ENCODE data around the gene PRICKLE2. TPM values are rescaled to one million over a fixed set of nuclear protein-coding genes. Genes with fewer than 3 reads are reported as not detected.

The PRICKLE2 gene
- total RNA-seq, 1 donor, result 0.63 TPM

GRCh38 chr3:64131725-64132469 lies 93.4 kb downstream of the PRICKLE2 start:
- H3K9me3 ChIP-seq (ENCODE audit: low read depth, low read length), result no peaks in the 10 kb centered on the region

GRCh38 chr3:64130436-64130835 lies 94.8 kb downstream of the PRICKLE2 start:
- Histone ChIP-seq H3K9me3 (ENCODE audit: low read depth, low read length) (no peaks in the 10 kb centered on the region), H3K4me1 (ENCODE audit: insufficient read depth, low read length) (no peaks in the 10 kb centered on the region), H3K27me3 (ENCODE audit: insufficient read depth, low read length) (no peaks in the 10 kb centered on the region), H3K4me3 (ENCODE audit: low read length) (no peak overlapping the region)

More at GRCh38 chr3:64131725-64132469, 93.4 kb downstream of the PRICKLE2 start:
- no peaks in the 10 kb centered on the region for H3K27me3 ChIP-seq (ENCODE audit: insufficient read depth, low read length)
- no peaks in the 10 kb centered on the region for H3K4me1 ChIP-seq (ENCODE audit: insufficient read depth, low read length)
- H3K4me3 ChIP-seq (ENCODE audit: low read length), result no peak overlapping the region

DNA sequence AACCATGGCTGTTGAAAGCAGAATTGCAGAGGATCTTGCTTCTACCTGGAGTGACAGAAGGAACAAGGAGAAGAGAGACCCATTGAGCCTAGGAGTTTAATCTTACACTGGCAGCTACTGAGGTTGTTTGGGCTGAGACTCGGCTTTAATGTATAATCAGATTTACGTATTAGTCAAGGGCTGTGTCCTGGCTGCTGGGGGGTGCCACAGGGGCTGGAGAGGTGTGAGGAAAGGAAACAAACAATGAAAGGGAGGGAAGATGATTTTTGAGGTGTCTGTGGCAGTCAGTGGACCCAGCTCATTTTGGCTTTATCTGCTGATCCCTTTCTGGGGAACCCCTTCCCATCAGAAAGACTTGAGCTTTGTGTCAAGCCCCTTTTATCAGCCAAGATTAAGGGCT lies 95.7 kb downstream of the PRICKLE2 start:
- no peaks in the 10 kb centered on the region for H3K9me3 ChIP-seq (ENCODE audit: low read depth, low read length)
- no peaks in the 10 kb centered on the region for H3K27me3 ChIP-seq (ENCODE audit: insufficient read depth, low read length)
- H3K4me1 ChIP-seq (ENCODE audit: insufficient read depth, low read length), result no peaks in the 10 kb centered on the region
- no peak overlapping the region for H3K4me3 ChIP-seq (ENCODE audit: low read length)

- Histone ChIP-seq H3K9me3 (ENCODE audit: low read depth, low read length) (no peaks in the 10 kb centered on the region), H3K4me1 (ENCODE audit: insufficient read depth, low read length) (no peaks in the 10 kb centered on the region), H3K4me3 (ENCODE audit: low read length) (no peak overlapping the region), H3K27me3 (ENCODE audit: insufficient read depth, low read length) (no peaks in the 10 kb centered on the region)
These were observed 96.2 kb downstream of the PRICKLE2 start for GRCh38 chr3:64129106-64129505.

- Histone ChIP-seq H3K4me1 (ENCODE audit: insufficient read depth, low read length) (no peaks in the 10 kb centered on the region), H3K9me3 (ENCODE audit: low read depth, low read length) (no peaks in the 10 kb centered on the region), H3K4me3 (ENCODE audit: low read length) (no peak overlapping the region), H3K27me3 (ENCODE audit: insufficient read depth, low read length) (no peaks in the 10 kb centered on the region)
These were observed 99.7 kb downstream of the PRICKLE2 start for GRCh38 chr3:64125561-64125960.

GRCh38 chr3:64123931-64124330 lies 101.3 kb downstream of the PRICKLE2 start:
- H3K4me3 ChIP-seq (ENCODE audit: low read length), result no peak overlapping the region
- no peaks in the 10 kb centered on the region for H3K4me1 ChIP-seq (ENCODE audit: insufficient read depth, low read length)
- no peaks in the 10 kb centered on the region for H3K27me3 ChIP-seq (ENCODE audit: insufficient read depth, low read length)
- H3K9me3 ChIP-seq (ENCODE audit: low read depth, low read length), result no peaks in the 10 kb centered on the region

DNA sequence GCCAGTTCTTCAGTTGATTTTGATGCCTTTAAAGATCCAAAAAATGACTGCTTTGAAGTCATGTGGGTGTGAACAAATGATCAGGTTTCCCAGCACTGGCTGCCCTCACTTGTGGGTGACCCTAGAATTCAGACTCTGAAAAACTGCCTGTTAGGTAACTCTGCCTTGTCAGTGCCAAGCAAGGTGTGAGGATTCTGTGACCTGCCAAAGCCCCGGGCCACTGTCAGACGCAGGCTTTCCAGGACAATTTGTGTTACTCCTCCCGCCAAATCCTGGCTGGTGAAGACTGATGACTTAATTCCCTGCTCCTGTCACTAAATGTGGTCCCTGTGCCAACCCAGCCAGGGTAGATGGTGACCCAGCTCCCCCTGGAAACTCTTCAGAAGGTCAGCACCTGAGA lies 102.8 kb downstream of the PRICKLE2 start:
- Histone ChIP-seq H3K4me1 (ENCODE audit: insufficient read depth, low read length) (no peaks in the 10 kb centered on the region), H3K4me3 (ENCODE audit: low read length) (no peak overlapping the region), H3K27me3 (ENCODE audit: insufficient read depth, low read length) (no peaks in the 10 kb centered on the region), H3K9me3 (ENCODE audit: low read depth, low read length) (no peaks in the 10 kb centered on the region)

- H3K4me1 ChIP-seq (ENCODE audit: insufficient read depth, low read length), result no peaks in the 10 kb centered on the region
- no peaks in the 10 kb centered on the region for H3K9me3 ChIP-seq (ENCODE audit: low read depth, low read length)
- H3K27me3 ChIP-seq (ENCODE audit: insufficient read depth, low read length), result no peaks in the 10 kb centered on the region
- no peak overlapping the region for H3K4me3 ChIP-seq (ENCODE audit: low read length)
These were observed 103.4 kb downstream of the PRICKLE2 start for GRCh38 chr3:64121750-64122311.

- no peaks in the 10 kb centered on the region for H3K27me3 ChIP-seq (ENCODE audit: insufficient read depth, low read length)
- H3K9me3 ChIP-seq (ENCODE audit: low read depth, low read length), result no peaks in the 10 kb centered on the region
- no peak overlapping the region for H3K4me3 ChIP-seq (ENCODE audit: low read length)
- H3K4me1 ChIP-seq (ENCODE audit: insufficient read depth, low read length), result no peaks in the 10 kb centered on the region
These were observed 104.4 kb downstream of the PRICKLE2 start for GRCh38 chr3:64120876-64121275.

GRCh38 chr3:64117483-64117882 lies 107.8 kb downstream of the PRICKLE2 start:
- no peaks in the 10 kb centered on the region for H3K27me3 ChIP-seq (ENCODE audit: insufficient read depth, low read length)
- no peaks in the 10 kb centered on the region for H3K4me1 ChIP-seq (ENCODE audit: insufficient read depth, low read length)

DNA sequence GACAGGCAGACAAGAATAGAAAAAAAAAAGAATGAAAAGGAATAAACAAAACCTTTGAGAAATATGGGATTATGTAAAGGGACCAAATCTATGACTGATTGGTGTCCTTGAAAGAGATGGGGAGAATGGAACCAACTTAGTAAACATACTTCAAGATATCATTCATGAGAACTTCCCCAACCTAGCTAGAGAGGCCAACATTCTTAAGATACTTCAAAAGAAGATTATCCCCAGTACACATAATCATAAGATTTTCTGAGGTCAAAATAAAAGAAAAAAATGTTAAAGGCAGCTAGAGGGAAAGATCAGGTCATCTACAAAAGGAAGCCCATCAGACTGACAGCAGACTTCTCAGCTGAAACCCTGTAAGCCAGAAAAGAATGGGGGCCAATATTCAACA lies 110.6 kb downstream of the PRICKLE2 start:
- Histone ChIP-seq H3K4me3 (ENCODE audit: low read length) (no peak overlapping the region), H3K9me3 (ENCODE audit: low read depth, low read length) (no peaks in the 10 kb centered on the region), H3K27me3 (ENCODE audit: insufficient read depth, low read length) (no peaks in the 10 kb centered on the region), H3K4me1 (ENCODE audit: insufficient read depth, low read length) (no peaks in the 10 kb centered on the region)

More at GRCh38 chr3:64117483-64117882, 107.8 kb downstream of the PRICKLE2 start:
- Histone ChIP-seq H3K4me3 (ENCODE audit: low read length) (no peak overlapping the region), H3K9me3 (ENCODE audit: low read depth, low read length) (no peaks in the 10 kb centered on the region)

DNA sequence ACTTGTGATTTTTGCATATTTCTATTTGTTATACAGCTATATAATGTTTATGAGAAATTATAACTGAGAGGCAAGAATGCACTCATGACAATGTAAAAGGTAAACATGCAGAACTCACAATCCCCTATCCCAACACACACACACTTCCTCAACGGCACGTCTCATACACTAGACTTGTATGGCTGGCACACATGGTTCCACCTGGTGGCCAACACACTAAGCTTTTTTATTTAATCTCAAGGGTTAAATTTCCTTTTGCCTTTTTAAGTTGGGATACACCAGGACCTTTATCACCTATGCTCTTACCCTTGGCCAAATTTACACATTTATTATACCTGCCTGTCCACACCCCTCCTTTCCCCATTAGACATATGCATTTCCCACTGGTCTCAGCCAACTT lies 113.4 kb downstream of the PRICKLE2 start:
- H3K4me3 ChIP-seq (ENCODE audit: low read length), result no peak overlapping the region
- no peaks in the 10 kb centered on the region for H3K27me3 ChIP-seq (ENCODE audit: insufficient read depth, low read length)
- no peaks in the 10 kb centered on the region for H3K9me3 ChIP-seq (ENCODE audit: low read depth, low read length)
- H3K4me1 ChIP-seq (ENCODE audit: insufficient read depth, low read length), result no peaks in the 10 kb centered on the region

DNA sequence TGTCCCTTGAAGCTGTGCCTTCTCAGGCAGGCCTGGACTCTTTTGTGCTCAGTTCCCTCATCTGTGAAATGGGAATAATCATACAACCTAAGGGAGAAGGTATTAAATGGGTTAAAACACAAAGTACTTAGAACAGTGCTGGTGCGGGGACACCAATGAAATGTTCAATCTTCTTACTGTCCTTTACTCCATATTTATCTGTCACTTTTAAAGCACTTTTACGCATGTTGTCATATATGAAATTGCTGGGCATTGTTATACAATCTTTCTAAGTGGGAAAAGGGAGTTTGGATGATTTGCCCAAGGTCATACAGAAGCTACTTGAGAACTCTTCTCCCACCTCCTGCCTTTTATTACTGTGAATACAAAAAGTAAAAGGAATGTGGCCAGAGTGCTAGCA lies 114.2 kb downstream of the PRICKLE2 start:
- Histone ChIP-seq H3K9me3 (ENCODE audit: low read depth, low read length) (no peaks in the 10 kb centered on the region), H3K4me1 (ENCODE audit: insufficient read depth, low read length) (no peaks in the 10 kb centered on the region)

DNA sequence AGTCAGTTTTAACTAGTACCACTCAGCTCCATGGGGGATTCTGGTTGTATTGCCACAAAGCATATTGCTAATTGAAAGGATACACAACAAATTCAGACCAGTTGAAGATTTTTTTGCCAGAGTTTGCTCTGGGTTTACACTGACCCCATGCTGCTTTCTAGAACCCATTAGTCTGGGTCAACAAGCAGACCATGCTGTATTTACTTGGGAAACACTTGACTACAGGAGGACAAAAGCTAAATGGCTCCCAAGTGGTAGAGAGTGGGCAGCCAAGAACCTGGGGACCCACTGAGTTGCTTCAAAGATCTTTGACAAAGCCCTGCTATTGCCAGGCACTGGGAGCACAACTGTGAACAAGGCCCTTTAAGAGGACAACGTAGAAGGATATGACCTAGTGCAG lies 115.2 kb downstream of the PRICKLE2 start:
- Histone ChIP-seq H3K4me3 (ENCODE audit: low read length) (no peak overlapping the region), H3K27me3 (ENCODE audit: insufficient read depth, low read length) (no peaks in the 10 kb centered on the region), H3K9me3 (ENCODE audit: low read depth, low read length) (no peaks in the 10 kb centered on the region), H3K4me1 (ENCODE audit: insufficient read depth, low read length) (no peaks in the 10 kb centered on the region)

More for the DNA sequence above, 114.2 kb downstream of the PRICKLE2 start:
- Histone ChIP-seq H3K4me3 (ENCODE audit: low read length) (no peak overlapping the region), H3K27me3 (ENCODE audit: insufficient read depth, low read length) (no peaks in the 10 kb centered on the region)

- no peaks in the 10 kb centered on the region for H3K4me1 ChIP-seq (ENCODE audit: insufficient read depth, low read length)
- H3K9me3 ChIP-seq (ENCODE audit: low read depth, low read length), result no peaks in the 10 kb centered on the region
- no peaks in the 10 kb centered on the region for H3K27me3 ChIP-seq (ENCODE audit: insufficient read depth, low read length)
- H3K4me3 ChIP-seq (ENCODE audit: low read length), result no peak overlapping the region
These were observed 115.8 kb downstream of the PRICKLE2 start for GRCh38 chr3:64109438-64109837.

DNA sequence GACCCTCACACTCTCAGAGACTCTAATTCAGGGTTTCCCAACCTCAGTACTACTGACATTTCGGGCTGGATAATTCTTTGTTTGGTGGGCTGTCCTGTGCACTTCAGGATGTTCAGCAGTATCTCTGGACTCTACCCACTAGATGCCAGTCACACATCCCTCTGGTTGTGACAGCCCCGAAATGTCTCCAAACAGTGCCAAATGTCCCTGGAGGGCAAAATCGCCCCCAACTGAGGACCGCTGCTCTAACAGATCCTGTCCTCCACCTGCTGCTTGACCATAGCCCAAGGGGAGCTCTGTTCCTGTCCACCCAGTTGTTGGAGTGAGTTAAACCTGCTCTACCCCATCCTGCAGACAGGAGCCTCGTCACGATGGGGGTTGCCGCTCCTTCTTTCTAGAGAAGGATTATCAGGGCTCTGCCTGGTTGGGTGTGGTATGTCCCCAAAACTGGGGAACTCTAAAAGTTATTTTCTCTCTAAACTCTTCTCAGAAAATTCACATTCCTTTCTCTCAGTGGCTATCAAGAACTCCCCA lies 116.4 kb downstream of the PRICKLE2 start:
- H3K9me3 ChIP-seq (ENCODE audit: low read depth, low read length), result no peaks in the 10 kb centered on the region
- H3K27me3 ChIP-seq (ENCODE audit: insufficient read depth, low read length), result no peaks in the 10 kb centered on the region
- H3K4me3 ChIP-seq (ENCODE audit: low read length), result no peak overlapping the region
- H3K4me1 ChIP-seq (ENCODE audit: insufficient read depth, low read length), result no peaks in the 10 kb centered on the region

Measured in mononuclear cell (primary cell).